B cell (primary cell): Measurements from ENCODE around the gene LHX5.

Experiments
- CTCF ChIP-seq: fragments of 200-600 bp; IDR thresholded peaks from one replicate; pipeline ENCODE4 v1.8.0; 2022; ENCODE audit warnings: antibody characterized with exemption, mild to moderate bottlenecking
- EZH2 ChIP-seq: IDR thresholded peaks from 2 replicates; pipeline ENCODE4 v1.6.1; 2012; ENCODE audit warnings: borderline replicate concordance, low read depth, mild to moderate bottlenecking, moderate library complexity, low read length; ENCODE audit not compliant: insufficient read depth, poor library complexity, severe bottlenecking

GRCh38 chr12:113477842-113478215 lies 6.2 kb upstream of the LHX5 start:
- TF ChIP-seq CTCF (no peak), EZH2 (no peak)
